A549 (cell line): Measurements from ENCODE around the gene MAML2.

Experiments used
- RFX5 ChIP-seq: fragments of 450-650 bp; IDR thresholded peaks from 2 replicates; pipeline ENCODE4 v1.7.1; 2014; ENCODE audit warnings: antibody characterized with exemption, mild to moderate bottlenecking, moderate library complexity
- TF ChIP-seq, protein P1 (sequence below): fragments of >200 bp; sonication (Bioruptor Twin); formaldehyde crosslinking; IDR thresholded peaks from 3 replicates; pipeline ENCODE4 v1.5.1; 2016

DNA sequence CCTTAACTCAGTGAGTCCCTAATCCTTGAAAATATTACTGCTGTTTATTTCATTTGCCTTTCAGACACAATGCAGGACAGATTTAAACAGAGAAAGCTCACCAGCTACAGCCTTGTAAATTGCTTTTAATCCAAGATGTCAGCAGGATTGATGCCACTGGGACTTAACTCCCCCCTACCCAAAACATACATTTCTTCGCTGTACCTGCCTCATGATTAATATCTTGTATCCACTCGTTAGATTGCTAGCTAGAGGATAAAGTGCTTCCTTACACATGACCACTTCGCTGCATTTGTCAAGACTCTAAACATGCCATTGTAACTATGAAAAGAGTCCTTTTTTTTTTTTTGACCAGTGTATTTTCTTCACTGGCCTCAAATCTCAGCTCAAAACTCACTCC, 236.3 kb downstream of the MAML2 start:
- TF ChIP-seq, protein P1, sequence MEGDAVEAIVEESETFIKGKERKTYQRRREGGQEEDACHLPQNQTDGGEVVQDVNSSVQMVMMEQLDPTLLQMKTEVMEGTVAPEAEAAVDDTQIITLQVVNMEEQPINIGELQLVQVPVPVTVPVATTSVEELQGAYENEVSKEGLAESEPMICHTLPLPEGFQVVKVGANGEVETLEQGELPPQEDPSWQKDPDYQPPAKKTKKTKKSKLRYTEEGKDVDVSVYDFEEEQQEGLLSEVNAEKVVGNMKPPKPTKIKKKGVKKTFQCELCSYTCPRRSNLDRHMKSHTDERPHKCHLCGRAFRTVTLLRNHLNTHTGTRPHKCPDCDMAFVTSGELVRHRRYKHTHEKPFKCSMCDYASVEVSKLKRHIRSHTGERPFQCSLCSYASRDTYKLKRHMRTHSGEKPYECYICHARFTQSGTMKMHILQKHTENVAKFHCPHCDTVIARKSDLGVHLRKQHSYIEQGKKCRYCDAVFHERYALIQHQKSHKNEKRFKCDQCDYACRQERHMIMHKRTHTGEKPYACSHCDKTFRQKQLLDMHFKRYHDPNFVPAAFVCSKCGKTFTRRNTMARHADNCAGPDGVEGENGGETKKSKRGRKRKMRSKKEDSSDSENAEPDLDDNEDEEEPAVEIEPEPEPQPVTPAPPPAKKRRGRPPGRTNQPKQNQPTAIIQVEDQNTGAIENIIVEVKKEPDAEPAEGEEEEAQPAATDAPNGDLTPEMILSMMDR, result no peak
- TF ChIP-seq RFX5, result no peak
